ENCODE measurements around the gene BRD3.

GRCh38 chr9:134049772-134050588 lies 17.8 kb downstream of the BRD3 start:
- TF ChIP-seq, protein P1, sequence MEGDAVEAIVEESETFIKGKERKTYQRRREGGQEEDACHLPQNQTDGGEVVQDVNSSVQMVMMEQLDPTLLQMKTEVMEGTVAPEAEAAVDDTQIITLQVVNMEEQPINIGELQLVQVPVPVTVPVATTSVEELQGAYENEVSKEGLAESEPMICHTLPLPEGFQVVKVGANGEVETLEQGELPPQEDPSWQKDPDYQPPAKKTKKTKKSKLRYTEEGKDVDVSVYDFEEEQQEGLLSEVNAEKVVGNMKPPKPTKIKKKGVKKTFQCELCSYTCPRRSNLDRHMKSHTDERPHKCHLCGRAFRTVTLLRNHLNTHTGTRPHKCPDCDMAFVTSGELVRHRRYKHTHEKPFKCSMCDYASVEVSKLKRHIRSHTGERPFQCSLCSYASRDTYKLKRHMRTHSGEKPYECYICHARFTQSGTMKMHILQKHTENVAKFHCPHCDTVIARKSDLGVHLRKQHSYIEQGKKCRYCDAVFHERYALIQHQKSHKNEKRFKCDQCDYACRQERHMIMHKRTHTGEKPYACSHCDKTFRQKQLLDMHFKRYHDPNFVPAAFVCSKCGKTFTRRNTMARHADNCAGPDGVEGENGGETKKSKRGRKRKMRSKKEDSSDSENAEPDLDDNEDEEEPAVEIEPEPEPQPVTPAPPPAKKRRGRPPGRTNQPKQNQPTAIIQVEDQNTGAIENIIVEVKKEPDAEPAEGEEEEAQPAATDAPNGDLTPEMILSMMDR (IDR thresholded peaks at IDR 0.05), result no peak
- no peak for TF ChIP-seq POLR2A (IDR thresholded peaks at IDR 0.05)

Data from testis (tissue), 2 donors.